T1000 (cell line): ENCODE data around the gene DISC1.

Experiments used
- DNase-seq: peaks from one replicate; lab custom pipeline; 2025; ENCODE audit warnings: mixed read lengths; lab: John Stamatoyannopoulos, UW

DISC1 gene

GRCh38 chr1:231993968-231994455, 367.4 kb downstream of the DISC1 start:
- DNase-seq = no peak

- DNase-seq = no peak
These were observed 372.2 kb downstream of the DISC1 start for GRCh38 chr1:231998791-231999190.

GRCh38 chr1:232005300-232005699, 378.7 kb downstream of the DISC1 start:
- no peak for DNase-seq

- DNase-seq = no peak
These were observed 383.2 kb downstream of the DISC1 start for GRCh38 chr1:232009741-232010140.

- DNase-seq = no peak
These were observed 385.4 kb downstream of the DISC1 start for GRCh38 chr1:232011961-232012360.

- DNase-seq = no peak
These were observed 386.3 kb downstream of the DISC1 start for GRCh38 chr1:232012773-232013386.

- DNase-seq = no peak
These were observed 388.4 kb downstream of the DISC1 start for GRCh38 chr1:232014941-232015340.

GRCh38 chr1:232016616-232017015, 390.0 kb downstream of the DISC1 start:
- DNase-seq = no peak

GRCh38 chr1:232017057-232017456, 390.5 kb downstream of the DISC1 start:
- DNase-seq = no peak

- no peak for DNase-seq
These were observed 391.2 kb downstream of the DISC1 start for GRCh38 chr1:232017759-232018158.

GRCh38 chr1:232018231-232019025, 391.8 kb downstream of the DISC1 start:
- no peak for DNase-seq

- DNase-seq = no peak
These were observed 392.4 kb downstream of the DISC1 start for GRCh38 chr1:232019026-232019340.

GRCh38 chr1:232020352-232020751, 393.8 kb downstream of the DISC1 start:
- DNase-seq = no peak

- DNase-seq = no peak
These were observed 402.7 kb downstream of the DISC1 start for GRCh38 chr1:232029315-232029714.

GRCh38 chr1:232031156-232031555, 404.6 kb downstream of the DISC1 start:
- DNase-seq = no peak

GRCh38 chr1:232033285-232033684, 406.7 kb downstream of the DISC1 start:
- no peak for DNase-seq

GRCh38 chr1:232034556-232034955, 408.0 kb downstream of the DISC1 start:
- no peak for DNase-seq

GRCh38 chr1:232036181-232036933, 409.8 kb downstream of the DISC1 start:
- DNase-seq = no peak

- no peak for DNase-seq
These were observed 411.3 kb downstream of the DISC1 start for GRCh38 chr1:232037774-232038388.

GRCh38 chr1:232038706-232039677, 412.4 kb downstream of the DISC1 start:
- no peak for DNase-seq

GRCh38 chr1:232040260-232040659, 413.7 kb downstream of the DISC1 start:
- DNase-seq = no peak
